Keratinocyte (primary cell): Measurements from ENCODE around the gene TMEM178A.

Source experiments
- EZH2 ChIP-seq: IDR thresholded peaks from one replicate; pipeline ENCODE4 v1.6.1; 2012; ENCODE audit warnings: inconsistent platforms, mild to moderate bottlenecking, low read length, moderate library complexity
- TF ChIP-seq, protein P1 (sequence below), 3 experiments: IDR thresholded peaks in 1 of 3; conservative IDR thresholded peaks in 1 of 3; optimal IDR thresholded peaks in 1 of 3; 2 replicates in 2 of 3; 3 replicates in 1 of 3; pipeline versions ENCODE3 to v1.5.1; 2011; ENCODE audit warnings: low read length in 3 of 3, mild to moderate bottlenecking in 3 of 3, moderate library complexity in 2 of 3, control low read depth in 1 of 3, inconsistent platforms in 1 of 3; ENCODE audit not compliant: insufficient read depth in 2 of 3; ENCODE audit errors: extremely low read depth in 1 of 3

DNA sequence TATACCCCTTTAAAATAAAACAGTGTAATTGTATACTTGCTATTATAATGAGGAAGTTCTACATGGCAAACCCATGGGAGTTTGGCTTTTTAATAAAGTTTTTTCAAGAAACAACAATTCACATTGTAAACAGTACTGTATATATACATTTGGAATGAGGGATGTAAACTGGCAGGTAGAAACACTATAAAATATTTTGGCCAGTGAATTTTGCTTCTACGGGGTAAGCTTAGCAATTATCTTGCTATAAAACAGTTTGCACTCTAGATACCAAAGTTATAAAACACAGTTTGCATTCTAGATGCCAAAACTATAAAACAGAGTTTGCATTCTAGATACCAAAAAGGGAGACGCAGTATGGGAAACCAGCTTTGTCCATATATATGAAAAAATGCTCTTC is 96.7 kb downstream of the TMEM178A start:
- TF ChIP-seq, protein P1, sequence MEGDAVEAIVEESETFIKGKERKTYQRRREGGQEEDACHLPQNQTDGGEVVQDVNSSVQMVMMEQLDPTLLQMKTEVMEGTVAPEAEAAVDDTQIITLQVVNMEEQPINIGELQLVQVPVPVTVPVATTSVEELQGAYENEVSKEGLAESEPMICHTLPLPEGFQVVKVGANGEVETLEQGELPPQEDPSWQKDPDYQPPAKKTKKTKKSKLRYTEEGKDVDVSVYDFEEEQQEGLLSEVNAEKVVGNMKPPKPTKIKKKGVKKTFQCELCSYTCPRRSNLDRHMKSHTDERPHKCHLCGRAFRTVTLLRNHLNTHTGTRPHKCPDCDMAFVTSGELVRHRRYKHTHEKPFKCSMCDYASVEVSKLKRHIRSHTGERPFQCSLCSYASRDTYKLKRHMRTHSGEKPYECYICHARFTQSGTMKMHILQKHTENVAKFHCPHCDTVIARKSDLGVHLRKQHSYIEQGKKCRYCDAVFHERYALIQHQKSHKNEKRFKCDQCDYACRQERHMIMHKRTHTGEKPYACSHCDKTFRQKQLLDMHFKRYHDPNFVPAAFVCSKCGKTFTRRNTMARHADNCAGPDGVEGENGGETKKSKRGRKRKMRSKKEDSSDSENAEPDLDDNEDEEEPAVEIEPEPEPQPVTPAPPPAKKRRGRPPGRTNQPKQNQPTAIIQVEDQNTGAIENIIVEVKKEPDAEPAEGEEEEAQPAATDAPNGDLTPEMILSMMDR (optimal IDR thresholded peaks at IDR 0.05 in 1 of 3, IDR thresholded peaks at IDR 0.05 in 1 of 3, conservative IDR thresholded peaks at IDR 0.05 in 1 of 3; ENCODE audit: extremely low read depth in 1 of 3, insufficient read depth in 2 of 3, low read length in 3 of 3): no peak
- TF ChIP-seq EZH2: no peak
